Measurements from ENCODE around the gene MYLK4.

DNA sequence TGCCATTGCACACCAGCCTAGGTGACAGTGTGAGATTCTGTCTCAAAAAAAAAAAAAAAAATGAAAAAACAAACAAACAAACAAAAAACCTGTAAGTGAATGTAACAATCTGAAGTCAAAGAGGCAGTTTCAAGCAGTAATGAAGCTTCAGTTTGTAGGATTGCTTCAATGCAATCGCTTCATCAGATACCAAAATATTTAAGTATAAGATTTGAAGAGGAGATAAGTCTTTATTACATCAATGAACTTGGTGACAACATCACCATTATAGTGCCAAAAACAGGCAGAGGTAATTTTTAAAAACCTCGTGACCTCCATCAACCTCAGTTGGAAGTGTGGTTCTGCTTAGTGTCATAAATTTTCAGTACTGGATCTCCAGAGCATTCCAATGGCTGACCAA, 74.7 kb downstream of the MYLK4 start:
- TF ChIP-seq, protein P1, sequence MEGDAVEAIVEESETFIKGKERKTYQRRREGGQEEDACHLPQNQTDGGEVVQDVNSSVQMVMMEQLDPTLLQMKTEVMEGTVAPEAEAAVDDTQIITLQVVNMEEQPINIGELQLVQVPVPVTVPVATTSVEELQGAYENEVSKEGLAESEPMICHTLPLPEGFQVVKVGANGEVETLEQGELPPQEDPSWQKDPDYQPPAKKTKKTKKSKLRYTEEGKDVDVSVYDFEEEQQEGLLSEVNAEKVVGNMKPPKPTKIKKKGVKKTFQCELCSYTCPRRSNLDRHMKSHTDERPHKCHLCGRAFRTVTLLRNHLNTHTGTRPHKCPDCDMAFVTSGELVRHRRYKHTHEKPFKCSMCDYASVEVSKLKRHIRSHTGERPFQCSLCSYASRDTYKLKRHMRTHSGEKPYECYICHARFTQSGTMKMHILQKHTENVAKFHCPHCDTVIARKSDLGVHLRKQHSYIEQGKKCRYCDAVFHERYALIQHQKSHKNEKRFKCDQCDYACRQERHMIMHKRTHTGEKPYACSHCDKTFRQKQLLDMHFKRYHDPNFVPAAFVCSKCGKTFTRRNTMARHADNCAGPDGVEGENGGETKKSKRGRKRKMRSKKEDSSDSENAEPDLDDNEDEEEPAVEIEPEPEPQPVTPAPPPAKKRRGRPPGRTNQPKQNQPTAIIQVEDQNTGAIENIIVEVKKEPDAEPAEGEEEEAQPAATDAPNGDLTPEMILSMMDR (IDR thresholded peaks at IDR 0.05), result no peak
- no peak for TF ChIP-seq POLR2A (IDR thresholded peaks at IDR 0.05; ENCODE audit: low read depth)
- no peak for TF ChIP-seq POLR2AphosphoS5 (IDR thresholded peaks at IDR 0.05)
- TF ChIP-seq EP300 (IDR thresholded peaks at IDR 0.05), result no peak
